GM04504 (cell line): Measurements from ENCODE around the gene NCOA6.
A peak's percentile ranks its signal among the peaks of the same experiment; 100 is the strongest.
"Not testable (repeated sequence)": the region's sequence is repeated elsewhere in the genome, so short reads cannot be mapped to it uniquely, and the experiment has no call there.

Experiments used
- DNase-seq: peaks from one replicate; pipeline ENCODE4 v3.0.0-alpha.2; 2012; ENCODE audit warnings: low read depth

NCOA6 gene

GRCh38 chr20:34829191-34829590 is 3.7 kb upstream of the NCOA6 start:
- no peak for DNase-seq

- no peak for DNase-seq
Observed at GRCh38 chr20:34824806-34825529, 483 bp downstream of the NCOA6 start.

- DNase-seq, result no peak
Observed at GRCh38 chr20:34824452-34824805, 1.0 kb downstream of the NCOA6 start.

- no peak for DNase-seq
Observed at GRCh38 chr20:34824026-34824425, 1.4 kb downstream of the NCOA6 start.

- no peak for DNase-seq
Observed at GRCh38 chr20:34820805-34821578, 4.5 kb downstream of the NCOA6 start.

GRCh38 chr20:34817801-34818200 is 7.7 kb downstream of the NCOA6 start:
- no peak for DNase-seq

GRCh38 chr20:34817072-34817471 is 8.4 kb downstream of the NCOA6 start:
- DNase-seq, result no peak

GRCh38 chr20:34815636-34816035 is 9.8 kb downstream of the NCOA6 start:
- no peak for DNase-seq

- no peak for DNase-seq
Observed at GRCh38 chr20:34808583-34808982, 16.9 kb downstream of the NCOA6 start.

- DNase-seq, result not testable (repeated sequence)
Observed at GRCh38 chr20:34807944-34808465, 17.4 kb downstream of the NCOA6 start.

GRCh38 chr20:34806255-34806654 is 19.2 kb downstream of the NCOA6 start:
- DNase-seq, result no peak

- no peak for DNase-seq
Observed at GRCh38 chr20:34798871-34799270, 26.6 kb downstream of the NCOA6 start.

- no peak for DNase-seq
Observed at GRCh38 chr20:34798328-34798727, 27.1 kb downstream of the NCOA6 start.

GRCh38 chr20:34797012-34797995 is 28.1 kb downstream of the NCOA6 start:
- no peak for DNase-seq

- no peak for DNase-seq
Observed at GRCh38 chr20:34794006-34794585, 31.4 kb downstream of the NCOA6 start.

GRCh38 chr20:34792687-34793363 is 32.6 kb downstream of the NCOA6 start:
- DNase-seq, result no peak

GRCh38 chr20:34791289-34792020 is 34.0 kb downstream of the NCOA6 start:
- DNase-seq, result peak; percentile 54

- DNase-seq, result no peak
Observed at GRCh38 chr20:34781220-34781619, 44.2 kb downstream of the NCOA6 start.

- not testable (repeated sequence) for DNase-seq
Observed at GRCh38 chr20:34780291-34780690, 45.2 kb downstream of the NCOA6 start.

- DNase-seq, result no peak
Observed at GRCh38 chr20:34776177-34776576, 49.3 kb downstream of the NCOA6 start.
